CD4-positive, alpha-beta T cell treated with Interleukin-4 for 1 hour (primary cell): ENCODE data around the gene DGKG.

ENCODE experiments used
- DNase-seq, 2 donors: peaks; one replicate each; pipeline ENCODE4 v3.0.0-alpha.2; 2020 to 2022

The DGKG gene

GRCh38 chr3:186316666-186317260, 45.3 kb downstream of the DGKG start:
- no peak for DNase-seq

- no peak for DNase-seq
Measured at GRCh38 chr3:186315581-186316354, 46.3 kb downstream of the DGKG start.

DNA sequence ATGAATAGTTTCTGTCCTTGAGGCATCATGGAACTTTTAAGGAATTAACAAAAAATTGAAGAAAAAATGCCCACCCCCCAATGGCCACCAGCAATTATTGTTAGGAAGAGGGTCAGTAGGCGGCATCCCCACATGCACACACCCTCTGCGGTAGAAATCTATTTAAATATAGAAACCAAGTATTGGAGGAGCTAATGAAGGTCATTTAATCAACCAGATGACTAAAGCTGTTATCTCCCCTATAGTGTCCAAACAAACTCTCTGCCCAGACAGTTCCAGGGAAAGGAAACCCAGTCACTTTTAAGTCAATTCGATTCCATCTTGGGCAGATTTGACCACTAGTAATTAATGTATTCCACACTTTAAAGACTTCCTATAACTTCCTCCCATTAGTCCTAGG, 47.1 kb downstream of the DGKG start:
- DNase-seq = no peak

DNA sequence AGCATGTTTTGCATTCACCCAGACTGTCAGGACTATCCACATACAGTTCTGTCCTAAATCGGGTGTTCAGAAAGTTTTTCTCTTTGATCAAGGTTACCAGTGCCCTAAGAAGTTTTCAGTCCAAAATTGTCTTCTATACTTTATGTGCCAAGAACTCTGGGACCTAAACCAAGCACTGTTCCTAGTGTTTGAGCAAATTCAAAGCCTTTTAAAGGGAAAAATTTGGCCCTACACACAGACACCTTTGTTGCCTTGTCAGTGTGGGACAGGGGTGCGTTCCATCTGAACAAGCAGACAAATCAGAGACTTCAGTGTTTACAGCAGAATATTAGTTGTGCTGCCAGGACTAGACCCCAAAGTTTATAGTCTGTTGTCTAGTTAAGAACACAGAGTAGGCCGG, 50.6 kb downstream of the DGKG start:
- no peak for DNase-seq

GRCh38 chr3:186308549-186308948, 53.5 kb downstream of the DGKG start:
- DNase-seq = no peak

- DNase-seq = no peak
Measured at GRCh38 chr3:186307594-186308221, 54.3 kb downstream of the DGKG start.

DNA sequence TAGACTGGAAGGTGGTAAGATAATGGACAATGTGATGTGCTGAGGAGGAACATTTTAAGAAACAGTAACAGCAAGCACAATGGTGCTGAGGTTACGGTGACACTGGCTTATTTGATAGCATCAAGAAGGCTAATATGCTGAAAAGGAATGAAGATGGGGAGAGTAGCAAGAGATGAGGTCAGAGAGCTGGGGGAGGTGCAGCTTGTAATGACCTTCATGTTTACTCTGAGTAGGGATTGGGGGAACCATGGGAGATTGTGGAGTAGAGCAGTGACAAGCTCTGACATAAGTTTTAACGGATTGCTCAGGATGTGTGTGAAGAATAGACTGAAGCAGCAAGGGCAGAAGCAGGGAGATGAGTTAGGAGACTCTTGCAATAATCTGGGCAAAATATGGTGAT, 56.7 kb downstream of the DGKG start:
- no peak for DNase-seq

DNA sequence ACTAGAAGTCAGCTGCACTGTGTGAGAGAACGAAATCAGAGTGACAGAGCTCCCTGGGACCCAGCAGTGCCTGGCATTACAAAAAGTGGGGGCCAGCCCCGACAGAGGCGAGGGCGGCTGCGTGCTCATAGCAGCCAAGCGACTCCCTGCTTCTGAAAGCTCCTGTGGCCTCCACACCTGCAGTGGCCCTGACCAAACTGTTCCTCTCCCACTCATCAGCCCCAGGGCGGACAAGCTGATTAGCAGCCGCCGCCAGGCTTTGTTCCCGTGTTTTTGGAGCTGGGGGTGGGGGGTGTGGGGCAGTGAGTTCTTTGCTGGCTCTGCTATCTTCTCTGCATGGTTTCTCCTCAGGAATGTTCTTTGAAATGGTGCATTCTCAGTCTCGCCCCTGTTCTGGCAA, 58.1 kb downstream of the DGKG start:
- DNase-seq = no peak

DNA sequence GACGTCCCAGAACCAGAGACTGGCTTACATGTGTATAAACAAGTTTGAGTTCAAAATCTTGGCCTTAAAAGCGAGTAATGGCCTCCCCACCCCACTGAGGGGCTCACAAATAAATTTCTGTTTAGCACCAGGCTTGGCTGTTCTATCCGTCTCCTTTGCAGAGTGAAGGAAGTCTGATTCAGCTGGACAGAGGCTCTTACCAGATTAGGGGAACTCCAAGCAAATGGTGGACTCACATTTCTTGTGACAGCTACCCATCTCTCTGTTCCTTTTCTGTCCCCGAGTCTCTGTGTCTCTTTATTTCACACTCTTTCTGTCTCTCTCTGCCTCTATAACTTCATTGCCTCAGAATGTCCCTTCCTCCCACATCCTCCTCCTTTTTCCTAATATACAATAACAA, 62.7 kb downstream of the DGKG start:
- DNase-seq = no peak

GRCh38 chr3:186298876-186299275, 63.2 kb downstream of the DGKG start:
- DNase-seq = no peak

- no peak for DNase-seq
Measured at GRCh38 chr3:186290796-186291195, 71.2 kb downstream of the DGKG start.

DNA sequence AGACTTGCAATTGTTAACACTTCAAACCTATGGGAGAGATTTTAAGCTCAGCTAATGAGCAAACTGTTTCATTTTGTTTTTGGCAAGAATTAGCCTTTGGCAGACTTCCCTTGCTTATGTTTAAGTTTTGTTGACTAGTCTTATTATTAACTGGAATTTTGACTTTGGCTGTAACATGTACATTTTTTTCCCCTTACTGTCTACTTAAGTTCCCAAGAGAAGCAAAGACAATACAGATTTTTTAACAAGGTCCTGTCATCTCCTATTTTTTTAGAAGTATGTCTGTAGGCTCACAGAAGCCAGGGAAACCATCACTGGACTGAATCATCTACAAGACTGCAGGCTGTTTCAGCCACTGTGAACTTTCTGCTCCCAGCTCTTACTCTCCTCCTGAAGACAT, 74.3 kb downstream of the DGKG start:
- no peak for DNase-seq

DNA sequence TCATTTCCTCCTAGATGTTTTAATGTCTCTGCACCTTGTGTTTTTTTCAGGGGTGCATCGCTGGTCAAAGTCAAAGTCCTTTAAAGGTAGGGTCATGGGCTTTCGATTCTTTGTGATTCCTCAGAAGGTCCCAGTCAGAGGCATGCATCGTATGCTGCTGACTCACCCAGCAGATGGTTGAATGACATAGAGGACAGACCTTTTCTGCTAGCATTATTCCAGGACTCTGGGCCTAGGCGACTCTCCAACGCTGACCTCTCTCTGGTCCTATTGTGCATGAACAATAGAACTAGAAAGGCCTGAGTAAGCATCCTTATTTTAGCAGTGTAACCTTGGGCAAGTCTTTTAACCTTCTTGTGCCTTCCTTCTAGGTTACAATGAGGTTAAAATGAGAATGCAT, 75.9 kb downstream of the DGKG start:
- no peak for DNase-seq

DNA sequence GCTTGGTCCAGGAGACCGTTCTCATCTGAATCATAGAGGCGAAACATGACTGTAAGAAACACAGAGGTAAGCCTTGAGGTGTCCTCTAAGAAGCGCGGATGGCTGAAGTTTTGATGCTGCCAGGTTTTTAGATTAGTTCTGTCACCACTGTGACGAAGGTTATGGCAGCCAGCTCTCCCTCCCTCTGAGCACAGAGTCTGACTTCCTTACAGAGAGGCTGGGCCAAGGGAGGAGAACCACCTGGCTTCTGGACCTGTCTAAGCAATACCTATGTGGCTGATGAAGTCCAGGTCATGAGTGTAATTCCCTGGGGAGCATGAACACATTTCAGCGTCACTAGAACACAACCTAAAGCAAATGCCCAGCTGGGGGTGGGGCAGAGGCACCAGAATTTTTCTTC, 77.4 kb downstream of the DGKG start:
- no peak for DNase-seq

GRCh38 chr3:186284349-186284652, 77.7 kb downstream of the DGKG start:
- DNase-seq = no peak

DNA sequence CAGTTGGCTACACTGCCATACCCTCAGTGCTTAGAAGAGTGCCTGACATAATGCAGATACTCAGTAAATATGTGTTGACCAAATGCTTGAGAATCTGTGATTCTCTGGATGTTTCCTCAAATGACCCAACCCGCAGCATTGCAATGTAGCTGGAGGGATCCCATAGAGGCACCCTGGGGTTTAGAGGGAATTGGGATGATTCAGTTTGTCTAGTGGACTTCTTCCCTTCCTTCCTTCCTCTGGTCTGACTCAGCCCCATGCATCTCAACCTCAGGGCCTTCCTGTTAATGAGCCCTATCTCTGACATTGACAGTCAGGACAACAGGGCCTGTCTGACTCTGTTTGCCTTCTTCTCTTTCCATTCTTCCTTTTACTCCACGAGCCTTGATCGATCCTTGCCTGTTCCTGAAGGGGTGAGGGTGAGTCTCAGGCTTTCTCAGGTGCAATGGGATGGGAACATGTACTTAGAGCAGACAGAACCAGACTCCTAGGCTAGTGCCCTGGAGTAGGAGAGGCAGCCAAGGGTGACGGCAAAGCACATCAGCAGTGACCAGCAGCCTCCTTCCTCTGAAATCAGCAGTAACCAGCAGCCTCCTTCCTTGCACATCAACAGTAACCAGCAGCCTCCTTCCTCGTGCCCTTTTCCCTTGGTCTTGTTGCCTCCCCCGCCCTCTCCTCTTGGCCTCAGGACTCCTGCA, 78.2 kb downstream of the DGKG start:
- no peak for DNase-seq

DNA sequence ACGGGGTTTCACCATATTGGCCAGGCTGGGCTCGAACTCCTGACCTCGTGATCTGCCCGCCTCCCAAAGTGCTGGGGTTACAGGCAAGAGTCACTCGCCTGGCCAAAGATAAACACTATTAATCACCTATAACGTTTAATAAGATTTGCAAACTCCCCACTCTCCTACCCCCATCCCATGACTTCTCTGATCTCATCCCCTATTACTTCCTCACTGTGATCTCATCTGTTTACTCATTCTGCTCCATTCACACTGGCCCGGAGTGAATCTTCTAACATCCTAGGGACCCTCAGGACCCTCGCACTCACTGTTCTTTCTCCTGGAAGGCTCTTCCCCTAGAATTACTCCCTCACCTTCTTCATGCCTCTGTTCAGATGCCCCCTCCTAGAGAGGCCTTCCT, 78.9 kb downstream of the DGKG start:
- no peak for DNase-seq

- DNase-seq = no peak
Measured at GRCh38 chr3:186281176-186281575, 80.9 kb downstream of the DGKG start.

DNA sequence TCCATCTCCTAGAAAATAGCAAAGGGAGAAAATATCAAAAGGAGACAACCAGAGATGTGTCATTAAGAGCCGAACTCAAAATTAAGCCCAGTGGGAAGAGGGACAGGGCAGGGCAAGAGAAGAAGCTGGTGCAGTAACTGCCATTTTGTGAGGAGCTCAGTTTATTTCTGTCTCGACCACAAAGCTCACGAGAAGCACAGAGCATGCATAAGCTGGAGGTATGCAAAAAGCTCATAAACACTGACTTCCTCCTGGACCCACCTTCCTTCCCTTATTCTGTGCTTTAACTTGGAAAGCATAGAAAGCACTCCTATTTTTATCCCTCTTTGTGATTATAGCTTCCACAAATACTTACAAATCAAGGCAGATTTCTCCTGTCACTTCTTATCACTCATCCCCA, 81.3 kb downstream of the DGKG start:
- no peak for DNase-seq

DNA sequence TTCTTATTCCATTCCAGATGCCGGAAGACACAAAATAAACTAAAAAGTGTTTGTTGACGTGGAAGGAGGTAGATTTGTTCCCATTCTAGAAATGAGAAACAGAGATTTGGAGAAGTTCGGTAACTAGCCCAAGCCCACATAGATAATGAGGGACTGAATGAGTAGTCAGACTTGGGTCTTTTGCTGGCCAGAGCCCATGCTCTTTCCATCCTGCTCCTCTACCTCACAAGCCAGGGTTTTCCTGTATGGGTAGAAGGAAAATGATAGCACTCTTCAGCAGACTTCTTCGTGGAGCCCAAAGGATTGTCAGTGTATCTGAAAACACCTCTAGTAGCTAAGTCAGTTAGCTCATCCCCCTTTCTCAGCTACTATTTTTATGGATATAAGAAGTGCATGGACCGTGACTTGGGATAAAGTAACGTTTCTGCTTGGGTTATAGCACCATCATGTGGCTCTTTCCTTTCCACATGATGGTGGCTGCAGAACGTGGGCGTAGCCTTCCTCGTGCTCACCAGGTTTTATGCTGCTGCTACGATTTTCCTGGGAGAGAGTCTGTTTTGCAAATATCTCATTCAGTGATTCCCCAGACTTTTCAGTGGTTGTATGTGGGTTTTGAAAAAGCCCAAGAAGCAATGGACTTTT, 84.6 kb downstream of the DGKG start:
- DNase-seq = no peak

DNA sequence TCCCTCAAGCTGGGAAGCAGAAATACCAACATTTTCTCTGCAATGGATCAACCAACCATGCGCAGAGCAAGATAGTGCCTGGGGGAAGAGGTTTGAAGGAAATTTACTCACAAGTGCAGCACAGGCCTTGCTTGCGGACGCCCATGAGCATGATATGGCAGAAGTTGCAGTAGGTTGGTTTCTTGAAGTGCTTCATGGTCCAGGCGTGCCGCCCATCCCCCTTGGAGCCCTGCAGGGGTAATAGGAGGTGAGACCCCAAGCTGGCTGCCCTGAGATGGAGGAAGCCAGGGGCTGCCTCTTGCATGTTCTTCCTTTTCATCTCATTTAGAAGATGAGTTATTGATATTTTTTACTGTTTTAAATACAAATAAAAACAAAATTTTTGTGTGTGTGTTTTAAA, 86.6 kb downstream of the DGKG start:
- no peak for DNase-seq

DNA sequence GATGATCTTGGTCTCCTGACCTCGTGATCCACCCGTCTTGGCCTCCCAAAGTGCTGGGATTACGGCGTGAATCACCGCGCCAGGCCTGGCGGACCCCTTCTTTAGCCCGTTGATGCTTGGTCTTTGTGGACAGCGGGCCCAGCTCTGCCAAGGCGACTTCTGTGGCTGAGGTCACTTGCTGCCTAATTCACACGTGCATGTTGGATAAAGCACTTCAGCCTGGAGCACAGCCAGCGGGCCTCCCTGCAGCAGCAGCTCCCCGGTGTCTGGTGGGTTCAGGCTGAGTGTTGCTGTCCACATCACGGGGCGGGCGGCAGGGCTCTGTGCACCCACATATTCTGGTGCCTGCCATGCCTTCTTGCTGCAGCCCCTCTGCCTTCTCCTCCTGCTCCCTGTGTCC, 88.4 kb downstream of the DGKG start:
- DNase-seq = no peak

- DNase-seq = no peak
Measured at GRCh38 chr3:186270701-186271100, 91.3 kb downstream of the DGKG start.
